Loucy (cell line): ENCODE data around the gene ETFRF1.

ENCODE experiments used
- CTCF ChIP-seq: fragments of 200-600 bp; sonication (generic); conservative IDR thresholded peaks from 2 replicates; pipeline ENCODE4 v1.5.1; 2014; ENCODE audit warnings: mild to moderate bottlenecking, antibody characterized with exemption, low read length
- EZH2phosphoT487 ChIP-seq: fragments of 200-600 bp; IDR thresholded peaks from 2 replicates; pipeline ENCODE4 v1.6.1; 2018; ENCODE audit warnings: antibody characterized with exemption, mild to moderate bottlenecking, moderate library complexity, borderline replicate concordance

- TF ChIP-seq CTCF (no peak), EZH2phosphoT487 (no peak)
Measured at GRCh38 chr12:25197608-25198007, 2.6 kb downstream of the ETFRF1 start.
